ENCODE measurements around the gene DTX3. TPM values are rescaled to one million over a fixed set of nuclear protein-coding genes. Genes with fewer than 3 reads are reported as not detected.
A peak's percentile ranks its signal among the peaks of the same experiment; 100 is the strongest.

Gene DTX3
- total RNA-seq, 3 donors from 2014 or later = 3.0 to 35.1 (median 25.9) TPM

DNA sequence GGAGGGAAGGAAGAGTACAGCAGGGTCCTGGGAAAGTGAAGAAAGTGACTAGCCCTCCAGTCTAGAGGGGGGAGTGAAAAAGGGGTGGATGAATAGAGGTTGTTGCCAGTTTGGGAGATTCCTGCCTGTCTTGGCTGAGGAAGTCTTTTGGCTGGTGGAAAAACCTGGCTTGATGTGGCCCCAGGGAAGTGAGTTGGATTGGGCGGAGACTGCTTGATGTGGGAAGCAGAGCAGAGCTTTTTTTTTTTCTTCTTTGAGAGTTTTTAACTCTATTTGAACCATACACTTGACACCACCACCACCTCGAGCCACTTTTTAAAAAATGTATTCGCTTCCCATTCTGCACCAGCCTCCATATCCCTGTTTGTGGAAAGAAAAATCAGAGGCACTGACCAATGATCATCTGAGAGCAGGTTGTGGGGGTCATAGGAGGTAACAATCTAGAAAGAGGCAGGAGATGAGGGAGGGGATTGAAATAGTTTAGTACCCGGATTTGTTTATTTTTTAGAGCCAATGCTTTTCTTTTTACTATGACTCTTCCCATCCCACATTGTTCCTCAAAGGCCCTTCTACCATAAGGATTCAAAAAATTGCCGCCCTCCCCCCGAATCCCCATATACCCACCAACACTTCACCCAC, 690 bp upstream of the DTX3 start:
- H3K4me1 ChIP-seq = peaks cover 0 to 4% of the 10 kb centered on the region in 2 donors
- peaks cover 9% of the 10 kb centered on the region for H3K36me3 ChIP-seq
- H3K27ac ChIP-seq = peak overlapping the region; percentile 97 to 100
- H3K27me3 ChIP-seq = no peaks in the 10 kb centered on the region
- no peaks in the 10 kb centered on the region for H3K9me3 ChIP-seq
- H3K4me3 ChIP-seq = peak overlapping the region; percentile 59 to 100 (median 81)
- TF ChIP-seq CTCF (IDR thresholded peaks at IDR 0.05) (no peak), POLR2A (IDR thresholded peaks at IDR 0.05) (no peak), POLR2AphosphoS5 (IDR thresholded peaks at IDR 0.05) (peak in 1 of 3 donors; percentile 22)
- intact Hi-C loops (cut with DNase I; ENCODE audit: low total_unique reads) = no loop called here
- peak; percentile 74 to 82 for DNase-seq (ENCODE audit: low spot score in 2 of 2)

- DNase-seq (ENCODE audit: low spot score in 2 of 2) = peak in 1 of 2 donors; percentile 50
- no peaks in the 10 kb centered on the region for H3K9me3 ChIP-seq
- peaks cover 9% of the 10 kb centered on the region for H3K36me3 ChIP-seq
- TF ChIP-seq CTCF (IDR thresholded peaks at IDR 0.05) (no peak), POLR2A (IDR thresholded peaks at IDR 0.05) (no peak), POLR2AphosphoS5 (IDR thresholded peaks at IDR 0.05) (no peak)
- intact Hi-C loops (cut with DNase I; ENCODE audit: low total_unique reads) = no loop called here
- no peaks in the 10 kb centered on the region for H3K27me3 ChIP-seq
- H3K4me3 ChIP-seq = peak overlapping the region; percentile 59 to 100 (median 81)
- H3K4me1 ChIP-seq = peaks cover 0 to 4% of the 10 kb centered on the region in 2 donors
- peak overlapping the region; percentile 97 to 100 for H3K27ac ChIP-seq
These were observed 577 bp downstream of the DTX3 start for GRCh38 chr12:57604992-57605810.

DNA sequence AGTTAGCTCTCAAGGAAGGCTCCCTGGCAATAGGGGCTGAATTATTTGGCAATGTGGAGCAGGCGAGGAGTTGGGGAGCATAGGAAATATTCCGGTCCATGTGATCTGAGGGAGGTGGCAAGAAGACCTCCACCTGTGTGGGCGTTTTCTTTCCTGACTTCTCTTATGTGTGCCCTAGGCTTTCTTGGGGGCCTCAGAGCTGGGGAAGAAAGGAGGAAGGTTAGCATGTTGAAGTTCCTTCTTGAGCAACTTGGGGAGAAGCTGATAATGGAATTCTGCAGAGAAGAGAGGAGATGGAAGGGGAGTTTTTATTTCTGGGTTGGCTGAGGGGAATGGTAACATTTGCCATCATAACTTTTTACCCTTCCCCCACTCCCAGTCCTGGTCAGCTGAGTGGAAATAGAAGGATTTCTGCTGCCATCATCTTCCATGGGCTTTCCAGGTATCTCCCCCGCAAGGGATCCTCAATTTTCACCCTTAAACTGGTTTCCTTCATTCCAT, 1.2 kb downstream of the DTX3 start:
- Histone ChIP-seq H3K4me3 (peak overlapping the region in 2 of 3 donors; percentile 81 to 100), H3K9me3 (no peaks in the 10 kb centered on the region), H3K4me1 (peaks cover 0 to 4% of the 10 kb centered on the region in 2 donors), H3K27me3 (no peaks in the 10 kb centered on the region), H3K27ac (peak overlapping the region; percentile 97 to 100), H3K36me3 (peaks cover 3% of the 10 kb centered on the region)
- no peak for DNase-seq (ENCODE audit: low spot score in 2 of 2)
- intact Hi-C loops (cut with DNase I; ENCODE audit: low total_unique reads) = no loop called here
- TF ChIP-seq POLR2A (IDR thresholded peaks at IDR 0.05) = no peak

- DNase-seq (ENCODE audit: low spot score in 2 of 2) = no peak
- Histone ChIP-seq H3K9me3 (no peaks in the 10 kb centered on the region), H3K27me3 (no peaks in the 10 kb centered on the region), H3K4me3 (no peak overlapping the region), H3K36me3 (no peaks in the 10 kb centered on the region), H3K4me1 (peaks cover 0 to 4% of the 10 kb centered on the region in 2 donors), H3K27ac (peak overlapping the region in 1 of 2 donors; percentile 100)
- TF ChIP-seq POLR2AphosphoS5 (IDR thresholded peaks at IDR 0.05) (no peak), POLR2A (IDR thresholded peaks at IDR 0.05) (no peak), CTCF (IDR thresholded peaks at IDR 0.05) (no peak)
- intact Hi-C loops (cut with DNase I; ENCODE audit: low total_unique reads) = no loop called here
These were observed 1.8 kb downstream of the DTX3 start for GRCh38 chr12:57606399-57606798.

DNA sequence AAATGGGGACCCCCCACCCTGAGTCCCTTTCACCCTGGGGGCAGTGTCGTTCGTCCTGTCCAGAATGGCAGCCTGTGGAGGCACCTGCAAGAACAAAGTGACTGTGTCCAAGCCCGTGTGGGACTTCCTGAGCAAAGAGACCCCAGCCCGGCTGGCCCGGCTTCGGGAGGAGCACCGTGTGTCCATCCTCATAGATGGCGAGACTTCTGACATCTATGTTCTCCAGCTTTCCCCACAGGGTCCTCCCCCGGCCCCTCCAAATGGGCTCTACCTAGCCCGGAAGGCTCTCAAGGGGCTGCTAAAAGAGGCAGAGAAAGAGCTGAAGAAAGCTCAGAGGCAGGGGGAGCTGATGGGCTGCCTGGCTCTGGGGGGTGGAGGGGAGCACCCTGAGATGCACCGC, 2.2 kb downstream of the DTX3 start:
- peaks cover 0 to 4% of the 10 kb centered on the region in 2 donors for H3K4me1 ChIP-seq
- no peaks in the 10 kb centered on the region for H3K27me3 ChIP-seq
- H3K9me3 ChIP-seq = no peaks in the 10 kb centered on the region
- H3K36me3 ChIP-seq = no peaks in the 10 kb centered on the region
- intact Hi-C loops (cut with DNase I; ENCODE audit: low total_unique reads) = no loop called here
- DNase-seq (ENCODE audit: low spot score in 2 of 2) = no peak
- H3K4me3 ChIP-seq = no peak overlapping the region
- no peak overlapping the region for H3K27ac ChIP-seq
- TF ChIP-seq POLR2AphosphoS5 (IDR thresholded peaks at IDR 0.05) (no peak), CTCF (IDR thresholded peaks at IDR 0.05) (no peak), POLR2A (IDR thresholded peaks at IDR 0.05) (no peak)

Measured in breast epithelium (tissue), 4 donors.